T-helper 17 cell (primary cell): Measurements from ENCODE around the gene TMEM87A. TPM values are rescaled to one million over a fixed set of nuclear protein-coding genes. Genes with fewer than 3 reads are reported as not detected.

Experiments
- ATAC-seq: fragments of 150-1000 bp; cut with Tn5 transposase; 2 replicates; pipeline ENCODE4 v1.10.0; 2021; ENCODE audit warnings: mild to moderate bottlenecking, moderate library complexity
- DNase-seq, 3 donors: peaks; one replicate each; pipeline versions ENCODE4 v3.0.0 to v3.0.0-alpha.2; 2020 to 2021
- H3K9me3 ChIP-seq: one replicate; pipeline ENCODE4 v1.7.0; 2013; ENCODE audit warnings: low read length, mild to moderate bottlenecking; ENCODE audit not compliant: control insufficient read depth, poor library complexity, severe bottlenecking
- H3K27ac Mint-ChIP-seq: one replicate; pipeline ENCODE4 v1.8.0; 2022; ENCODE audit warnings: mild to moderate bottlenecking, moderate library complexity, mixed read lengths
- H3K27me3 Mint-ChIP-seq: one replicate; pipeline ENCODE4 v1.8.0; 2022; ENCODE audit warnings: mixed read lengths
- H3K36me3 Mint-ChIP-seq: one replicate; pipeline ENCODE4 v1.8.0; 2022; ENCODE audit warnings: low read depth, mixed read lengths
- H3K4me1 Mint-ChIP-seq: one replicate; pipeline ENCODE4 v1.8.0; 2022; ENCODE audit warnings: mild to moderate bottlenecking, mixed read lengths
- H3K4me3 Mint-ChIP-seq: one replicate; pipeline ENCODE4 v1.8.0; 2022; ENCODE audit warnings: mild to moderate bottlenecking, moderate library complexity, mixed read lengths
- total RNA-seq, 4 donors: library from RNA in 2 of 4; stranded (reverse) in 2 of 4; gene quantifications; one replicate each; pipeline ENCODE4 v1.2.3 and lab custom pipeline; 2022 to 2026

Gene TMEM87A
- total RNA-seq, 2 donors from 2014 or later, result 54.7 to 66.5 TPM

DNA sequence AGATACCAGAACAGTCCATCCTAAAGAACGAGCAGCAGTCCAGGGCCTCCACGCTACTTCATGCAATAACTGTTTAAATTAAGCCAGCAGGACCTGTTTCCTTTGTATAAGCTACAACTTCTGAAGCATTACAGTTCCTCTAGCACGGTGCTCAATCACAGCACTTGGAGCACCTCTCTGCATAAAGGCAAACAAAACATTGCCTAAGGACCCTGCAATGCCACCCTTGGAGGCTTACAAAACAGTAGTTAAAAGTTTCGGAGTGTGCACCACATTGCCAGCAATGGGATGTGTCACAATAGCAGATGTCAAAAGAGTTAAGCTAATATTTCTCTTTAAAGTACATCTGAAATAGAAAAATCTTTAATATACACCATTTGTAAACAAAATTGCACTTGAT is 62.5 kb downstream of the TMEM87A start:
- no peaks in the 10 kb centered on the region for H3K9me3 ChIP-seq
- Mint-ChIP-seq H3K27me3 (no peaks in the 10 kb centered on the region), H3K36me3 (peaks cover 7% of the 10 kb centered on the region), H3K27ac (no peak overlapping the region), H3K4me3 (no peak overlapping the region), H3K4me1 (peaks cover 31% of the 10 kb centered on the region)
- DNase-seq (no peak), ATAC-seq (no peak)

DNA sequence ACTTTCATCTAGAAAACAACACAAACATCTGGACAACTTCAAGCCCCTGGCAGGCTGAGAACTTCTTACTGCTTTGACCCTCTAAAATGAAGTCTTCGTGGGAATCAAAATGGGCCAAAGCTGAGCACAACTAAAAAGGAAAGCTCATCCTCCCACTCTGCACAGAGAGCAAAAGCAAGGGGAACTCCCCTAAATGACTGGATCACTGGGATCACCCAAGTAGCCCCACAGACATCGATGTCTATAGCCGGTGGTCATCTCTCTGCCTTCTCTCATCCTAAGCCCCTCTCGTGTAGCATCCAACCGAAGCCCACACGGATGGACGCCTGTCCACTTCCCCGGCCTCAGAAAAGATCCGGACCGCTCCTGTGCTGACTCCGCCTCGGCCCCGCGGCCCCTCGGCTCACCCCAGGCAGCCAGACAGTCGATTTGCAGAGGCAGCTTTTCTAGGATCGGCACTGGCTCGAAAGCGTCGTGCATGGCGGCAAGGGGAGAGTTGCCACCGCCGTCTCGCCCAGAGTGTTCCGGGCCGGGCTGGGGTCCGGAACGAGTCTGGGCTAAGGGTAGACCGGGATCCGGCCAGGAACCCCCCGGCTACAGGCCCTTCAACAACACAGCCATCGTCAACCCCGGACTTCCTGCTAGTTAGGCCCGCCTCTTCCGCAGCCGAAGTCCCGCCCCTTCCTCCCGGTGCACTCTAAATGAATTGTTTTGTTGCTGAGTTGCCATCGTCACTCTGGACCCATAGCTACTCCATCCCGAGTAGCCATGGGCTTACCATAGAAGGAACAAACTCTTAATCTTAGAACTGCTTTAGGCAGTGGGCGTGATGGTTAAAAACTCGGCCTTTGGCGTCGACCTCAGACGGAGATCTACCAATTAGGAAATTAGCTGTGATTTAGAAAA is 65.3 kb downstream of the TMEM87A start, which contains the start of gene VPS39:
VPS39 (minus strand) TSS at position 631 of the 906 bp plus-strand sequence; CDS start at position 480, 151 bp downstream.
- no peaks in the 10 kb centered on the region for H3K27me3 Mint-ChIP-seq
- peak; percentile 98 for ATAC-seq

DNA sequence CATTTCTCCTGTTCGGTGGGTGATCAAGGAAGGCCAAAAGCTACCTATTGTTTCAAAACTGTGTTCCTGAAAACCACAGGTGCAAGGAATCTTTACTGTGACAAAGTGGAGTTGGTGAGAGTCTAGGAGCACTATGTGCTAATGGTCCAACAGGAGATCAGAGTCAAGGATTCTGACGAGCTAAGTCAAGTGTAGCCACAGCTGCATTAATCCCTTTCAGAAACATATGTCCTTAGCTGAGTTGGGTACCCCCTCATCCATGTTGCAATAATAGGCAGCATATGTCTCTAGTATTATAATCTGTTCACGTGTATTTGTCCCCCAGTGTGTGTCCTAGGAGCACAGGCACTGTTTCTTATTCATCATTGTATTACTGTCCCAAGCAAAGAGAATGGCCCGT is 66.8 kb downstream of the TMEM87A start:
- Mint-ChIP-seq H3K36me3 (peaks cover 4% of the 10 kb centered on the region), H3K27ac (peak overlapping the region; percentile 96), H3K4me1 (peaks cover 37% of the 10 kb centered on the region), H3K4me3 (peak overlapping the region; percentile 94), H3K27me3 (no peaks in the 10 kb centered on the region)
- H3K9me3 ChIP-seq, result no peaks in the 10 kb centered on the region
- DNase-seq (no peak), ATAC-seq (no peak)

More for the DNA sequence above, 65.3 kb downstream of the TMEM87A start, which contains the start of gene VPS39:
- H3K4me3 Mint-ChIP-seq, result peak within 1 kb of the TSS; percentile 94
- H3K4me1 Mint-ChIP-seq, result peaks cover 35% of the 10 kb centered on the region
- peaks cover 6% of the 10 kb centered on the region for H3K36me3 Mint-ChIP-seq
- H3K27ac Mint-ChIP-seq, result peak within 1 kb of the TSS; percentile 96
- H3K9me3 ChIP-seq, result no peaks in the 10 kb centered on the region
- peak; percentile 64 to 72 (median 68) for DNase-seq

DNA sequence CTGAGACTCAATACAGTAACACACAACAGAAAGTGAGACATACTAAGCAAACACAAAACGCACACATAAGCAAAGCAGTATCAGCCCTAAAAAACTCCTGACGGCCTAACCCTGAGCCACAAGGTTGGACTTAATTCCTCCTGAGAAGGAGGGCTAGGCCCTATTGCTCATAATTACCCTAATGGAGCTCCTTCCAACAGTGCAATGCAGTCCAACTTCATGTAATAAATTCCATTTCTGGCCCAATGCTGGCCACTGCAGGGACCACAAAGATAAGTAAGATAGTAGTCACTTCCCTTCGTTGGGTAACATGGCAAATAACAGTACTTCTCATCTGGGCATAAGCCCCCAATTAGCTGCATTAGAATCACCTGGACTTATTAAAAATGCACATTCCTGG is 69.3 kb downstream of the TMEM87A start:
- H3K36me3 Mint-ChIP-seq, result peaks cover 6% of the 10 kb centered on the region
- no peaks in the 10 kb centered on the region for H3K27me3 Mint-ChIP-seq
- DNase-seq, result no peak
- no peak for ATAC-seq
- H3K9me3 ChIP-seq, result no peaks in the 10 kb centered on the region
- H3K4me1 Mint-ChIP-seq, result peaks cover 44% of the 10 kb centered on the region
- no peak overlapping the region for H3K27ac Mint-ChIP-seq
- no peak overlapping the region for H3K4me3 Mint-ChIP-seq

DNA sequence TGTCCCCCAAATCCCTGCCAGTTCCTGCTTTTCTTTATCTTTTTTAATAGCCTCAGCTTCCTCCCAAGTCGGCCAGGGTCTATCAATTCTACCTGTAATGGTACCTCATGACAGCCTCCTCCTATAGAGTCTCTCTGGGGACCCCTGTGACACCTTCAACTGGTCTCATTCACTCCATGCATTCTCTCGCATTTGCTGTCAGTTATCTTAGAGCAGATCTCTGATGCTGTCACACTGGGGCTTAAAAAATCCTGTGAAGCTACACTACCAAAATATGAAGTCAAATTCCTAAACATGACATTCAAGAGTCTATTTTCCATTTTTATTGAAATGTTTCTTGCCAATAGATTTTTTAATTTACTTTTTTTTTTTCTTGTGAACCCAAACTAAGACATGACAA is 70.6 kb downstream of the TMEM87A start:
- ATAC-seq, result no peak
- no peaks in the 10 kb centered on the region for H3K27me3 Mint-ChIP-seq
- no peak overlapping the region for H3K4me3 Mint-ChIP-seq
- DNase-seq, result no peak
- H3K4me1 Mint-ChIP-seq, result peaks cover 37% of the 10 kb centered on the region
- H3K9me3 ChIP-seq, result no peaks in the 10 kb centered on the region
- peaks cover 6% of the 10 kb centered on the region for H3K36me3 Mint-ChIP-seq
- peak overlapping the region; percentile 78 for H3K27ac Mint-ChIP-seq

DNA sequence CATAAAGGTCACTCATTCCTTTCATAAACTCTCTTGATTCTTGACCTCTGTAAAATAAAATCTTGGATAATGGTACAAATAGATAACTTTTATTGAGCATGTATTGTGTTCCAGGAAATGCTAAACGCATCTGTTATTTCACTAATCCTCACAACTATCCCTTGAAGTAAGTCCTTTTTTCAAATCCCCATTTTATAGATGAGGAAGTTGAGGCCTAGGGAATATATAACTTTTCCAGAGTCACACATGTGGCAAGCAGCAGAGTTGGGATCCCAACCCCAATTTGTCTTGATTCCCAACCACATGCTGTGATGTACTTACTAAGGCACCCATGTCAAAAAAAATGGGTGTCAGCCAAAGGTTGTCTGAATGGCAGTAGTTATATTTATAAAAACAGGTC is 71.4 kb downstream of the TMEM87A start:
- DNase-seq, result no peak
- Mint-ChIP-seq H3K4me3 (no peak overlapping the region), H3K27me3 (no peaks in the 10 kb centered on the region), H3K36me3 (peaks cover 6% of the 10 kb centered on the region), H3K4me1 (peaks cover 29% of the 10 kb centered on the region), H3K27ac (no peak overlapping the region)
- no peak for ATAC-seq
- H3K9me3 ChIP-seq, result no peaks in the 10 kb centered on the region

DNA sequence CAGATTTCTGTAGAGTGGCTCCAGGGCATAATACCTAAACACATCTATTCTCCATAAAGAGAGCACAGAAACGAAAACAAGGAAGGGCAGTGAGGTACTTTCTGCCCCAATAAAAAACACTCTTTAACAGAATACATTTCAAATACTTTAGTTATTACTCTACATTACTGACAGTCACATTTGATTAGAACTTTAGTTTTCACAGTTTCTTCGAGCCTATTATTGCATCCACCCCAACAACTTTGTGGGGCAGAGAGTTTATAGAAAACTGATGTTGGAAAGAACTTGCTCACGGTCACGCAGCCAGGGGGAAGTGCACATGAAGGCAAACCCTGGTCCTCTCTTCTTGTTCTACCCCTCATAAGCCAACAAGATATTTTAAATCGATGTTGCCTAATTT is 74.1 kb downstream of the TMEM87A start:
- no peak overlapping the region for H3K4me3 Mint-ChIP-seq
- no peaks in the 10 kb centered on the region for H3K9me3 ChIP-seq
- H3K36me3 Mint-ChIP-seq, result peaks cover 2% of the 10 kb centered on the region
- H3K4me1 Mint-ChIP-seq, result peaks cover 11% of the 10 kb centered on the region
- H3K27ac Mint-ChIP-seq, result no peak overlapping the region
- H3K27me3 Mint-ChIP-seq, result no peaks in the 10 kb centered on the region
- ATAC-seq, result no peak
- no peak for DNase-seq

DNA sequence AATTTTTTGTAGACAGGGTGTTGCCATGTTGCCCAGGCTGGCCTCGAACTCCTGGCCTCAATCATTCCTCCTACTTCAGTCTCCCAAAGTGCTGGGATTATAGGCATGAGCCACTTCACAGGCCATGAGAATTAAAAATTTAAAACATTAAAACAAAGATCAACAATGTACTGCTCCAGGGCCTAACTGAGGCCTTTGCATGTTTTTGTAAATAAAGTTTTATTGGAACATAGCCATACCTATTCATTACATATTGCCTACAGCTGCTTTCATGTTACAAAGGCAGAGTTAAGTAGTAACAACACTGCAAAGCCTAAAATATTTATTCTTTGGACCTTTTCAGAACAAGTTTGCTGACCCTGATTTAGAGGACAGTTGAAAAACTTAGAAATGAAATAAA is 74.7 kb downstream of the TMEM87A start:
- H3K36me3 Mint-ChIP-seq, result peaks cover 2% of the 10 kb centered on the region
- peaks cover 9% of the 10 kb centered on the region for H3K4me1 Mint-ChIP-seq
- H3K4me3 Mint-ChIP-seq, result no peak overlapping the region
- no peak for ATAC-seq
- no peak overlapping the region for H3K27ac Mint-ChIP-seq
- no peaks in the 10 kb centered on the region for H3K9me3 ChIP-seq
- DNase-seq, result no peak
- H3K27me3 Mint-ChIP-seq, result no peaks in the 10 kb centered on the region

DNA sequence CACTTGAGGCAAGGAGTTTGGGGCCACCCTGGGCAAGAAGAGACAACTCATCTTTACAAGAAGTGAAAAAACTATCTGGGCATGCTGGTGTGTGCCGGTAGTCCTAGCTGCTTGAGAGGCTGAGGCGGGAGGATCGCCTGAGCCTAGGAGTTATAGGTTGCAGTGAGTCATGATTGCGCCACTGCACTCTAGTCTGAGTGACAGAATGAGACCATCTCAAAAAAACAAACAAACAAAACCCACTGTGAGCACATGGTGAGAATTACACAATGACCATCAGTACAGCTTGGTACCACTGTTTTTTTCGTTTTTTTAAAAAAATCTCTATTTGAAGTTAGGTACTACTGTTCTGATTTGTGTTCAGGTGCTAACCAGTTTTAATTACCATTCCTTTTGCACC is 78.7 kb downstream of the TMEM87A start:
- H3K4me1 Mint-ChIP-seq, result peaks cover 10% of the 10 kb centered on the region
- no peaks in the 10 kb centered on the region for H3K27me3 Mint-ChIP-seq
- peaks cover 4% of the 10 kb centered on the region for H3K36me3 Mint-ChIP-seq
- H3K4me3 Mint-ChIP-seq, result no peak overlapping the region
- H3K9me3 ChIP-seq, result no peaks in the 10 kb centered on the region
- no peak for DNase-seq
- H3K27ac Mint-ChIP-seq, result no peak overlapping the region
- ATAC-seq, result no peak

DNA sequence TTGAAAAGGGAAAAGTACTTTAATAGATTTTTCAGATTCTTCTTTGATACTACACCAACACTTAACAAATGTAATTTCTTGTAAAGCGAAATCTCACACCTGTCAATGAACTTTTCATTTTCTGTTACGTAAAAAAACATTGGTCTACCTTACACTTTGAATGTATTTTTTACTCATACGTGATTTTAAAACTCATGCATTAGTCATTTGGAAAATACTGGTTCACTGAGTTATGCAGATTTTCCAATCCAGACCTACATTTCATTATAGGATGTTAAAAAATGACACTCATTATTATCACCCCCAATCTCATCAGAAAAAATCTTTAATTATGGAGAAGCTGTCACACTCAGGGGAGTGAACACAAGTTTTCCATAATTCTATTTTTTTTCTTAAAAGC is 79.8 kb downstream of the TMEM87A start:
- Mint-ChIP-seq H3K36me3 (peaks cover 4% of the 10 kb centered on the region), H3K4me3 (no peak overlapping the region), H3K27ac (no peak overlapping the region), H3K27me3 (no peaks in the 10 kb centered on the region), H3K4me1 (peaks cover 10% of the 10 kb centered on the region)
- ATAC-seq (no peak), DNase-seq (no peak)
- H3K9me3 ChIP-seq, result no peaks in the 10 kb centered on the region

DNA sequence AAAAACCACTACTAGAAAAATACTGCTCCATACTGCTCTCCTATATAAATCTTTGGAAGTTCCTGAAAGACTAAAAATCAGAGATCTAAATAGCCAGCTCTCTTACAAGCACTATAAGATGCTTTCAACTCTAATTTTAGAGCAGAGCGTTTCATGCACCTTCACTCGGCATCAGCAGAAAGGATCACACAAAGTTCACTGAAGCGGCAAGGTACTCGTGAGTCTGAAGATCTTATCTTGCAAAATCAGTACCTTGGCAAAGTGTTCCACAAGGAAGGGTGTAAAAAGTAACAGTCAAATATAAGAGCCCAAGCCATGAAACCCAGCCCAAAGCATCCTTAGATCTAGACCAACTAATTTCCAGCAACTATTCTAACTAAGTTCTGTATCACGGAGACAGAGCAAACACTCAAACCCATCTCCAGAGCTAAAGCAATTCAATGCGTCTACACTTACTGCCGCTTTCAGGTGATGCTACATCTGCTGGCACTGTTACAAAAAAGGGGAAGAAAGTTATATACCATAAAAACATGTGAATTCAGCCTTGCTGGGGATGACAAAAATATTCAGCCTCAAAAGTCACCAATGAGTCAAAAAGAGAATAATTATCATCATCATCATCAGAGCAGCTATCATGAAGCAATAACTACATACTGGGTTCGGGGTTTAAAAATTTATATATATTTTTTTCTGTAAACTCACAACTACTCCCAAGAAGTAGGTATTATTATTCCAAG is 81.5 kb downstream of the TMEM87A start:
- H3K27ac Mint-ChIP-seq, result peak overlapping the region; percentile 75
- ATAC-seq (no peak), DNase-seq (no peak)
- H3K27me3 Mint-ChIP-seq, result no peaks in the 10 kb centered on the region
- peaks cover 4% of the 10 kb centered on the region for H3K36me3 Mint-ChIP-seq
- peaks cover 10% of the 10 kb centered on the region for H3K4me1 Mint-ChIP-seq
- no peak overlapping the region for H3K4me3 Mint-ChIP-seq
- no peaks in the 10 kb centered on the region for H3K9me3 ChIP-seq

DNA sequence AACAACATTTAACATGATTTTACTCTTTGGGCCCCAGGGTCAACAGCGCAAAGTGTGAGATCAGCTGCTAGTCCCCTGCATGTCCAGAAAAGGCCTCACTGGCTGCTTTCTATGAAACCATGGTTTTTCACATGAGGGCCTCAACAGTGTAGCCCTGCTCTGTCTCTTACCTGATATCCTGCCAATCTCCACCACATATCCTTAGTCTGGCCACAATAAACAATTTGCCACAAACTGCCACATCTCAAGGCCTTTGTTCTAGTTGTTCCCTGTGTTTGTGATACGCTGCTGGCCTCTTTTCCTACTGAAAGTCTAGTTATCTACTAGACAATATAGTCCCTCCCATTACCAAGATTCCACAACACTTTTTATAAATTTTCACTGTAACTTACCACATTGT is 82.9 kb downstream of the TMEM87A start:
- Mint-ChIP-seq H3K27me3 (no peaks in the 10 kb centered on the region), H3K4me3 (no peak overlapping the region), H3K4me1 (peaks cover 14% of the 10 kb centered on the region), H3K27ac (peak overlapping the region; percentile 75), H3K36me3 (peaks cover 6% of the 10 kb centered on the region)
- ATAC-seq (peak; percentile 35), DNase-seq (no peak)
- H3K9me3 ChIP-seq, result no peaks in the 10 kb centered on the region

DNA sequence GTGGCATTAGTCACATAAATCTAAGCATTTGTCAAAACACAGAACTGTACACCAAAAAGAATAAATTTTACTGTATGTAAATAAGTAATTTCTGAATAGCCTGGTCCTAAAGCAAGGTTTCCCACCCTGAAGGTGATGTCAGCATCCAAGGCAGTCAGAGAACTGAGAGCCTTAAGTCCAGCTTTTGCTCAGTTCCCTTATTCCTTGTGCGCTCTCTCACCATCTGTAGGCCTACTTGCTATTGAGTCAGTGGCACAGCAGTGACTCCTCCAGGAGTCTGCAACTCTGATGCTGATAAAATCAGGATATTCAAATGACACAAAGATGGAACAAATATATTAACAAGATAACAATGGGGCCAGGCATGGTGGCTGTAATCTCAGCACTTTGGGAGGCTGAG is 87.4 kb downstream of the TMEM87A start:
- H3K27me3 Mint-ChIP-seq, result no peaks in the 10 kb centered on the region
- H3K4me1 Mint-ChIP-seq, result peaks cover 13% of the 10 kb centered on the region
- H3K9me3 ChIP-seq, result no peaks in the 10 kb centered on the region
- H3K27ac Mint-ChIP-seq, result peak overlapping the region; percentile 81
- H3K4me3 Mint-ChIP-seq, result no peak overlapping the region
- DNase-seq (no peak), ATAC-seq (no peak)
- H3K36me3 Mint-ChIP-seq, result peaks cover 19% of the 10 kb centered on the region
